Adrenal gland (tissue), 5 donors: ENCODE measurements around the gene TSPAN5.

ENCODE experiments used
- POLR2A ChIP-seq, 2 donors: fragments of 450-650 bp; IDR thresholded peaks; one replicate each; pipeline ENCODE4 v1.6.1; 2017; ENCODE audit warnings: antibody characterized with exemption in 2 of 2, mild to moderate bottlenecking in 2 of 2, moderate library complexity in 1 of 2
- TF ChIP-seq, protein P1 (sequence below), 6 experiments: fragments of 450-650 bp in 4 of 6; fragments of 200-600 bp in 2 of 6; sonication (generic) in 1 of 6; IDR thresholded peaks; 1 replicate in 5 of 6; 2 replicates in 1 of 6; pipeline versions ENCODE4 v1.5.1 to v1.8.0; 2016 to 2021; ENCODE audit warnings: antibody characterized with exemption in 6 of 6, mild to moderate bottlenecking in 2 of 6, moderate library complexity in 1 of 6
- donor health status: DM: no; HTN: no; CAD: no.

DNA sequence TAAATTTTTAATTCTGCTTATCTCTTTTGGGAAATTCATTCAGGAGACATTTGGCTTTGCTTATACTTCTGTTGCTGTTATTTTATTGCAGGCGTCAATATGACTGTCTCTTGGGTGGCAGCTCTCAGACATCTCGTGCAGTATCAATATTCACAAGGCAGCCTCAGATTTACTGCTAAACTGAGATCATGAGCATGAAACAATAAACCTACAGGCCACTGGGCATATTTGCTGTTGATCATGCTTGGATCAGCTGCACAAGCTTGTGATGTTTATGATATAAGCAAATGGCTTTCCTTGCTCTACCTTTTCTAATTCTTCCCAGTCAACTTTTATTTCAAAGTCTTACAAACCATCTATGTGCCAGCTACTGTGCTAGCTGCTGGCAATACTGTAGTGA, 39.2 kb downstream of the TSPAN5 start:
- TF ChIP-seq, protein P1, sequence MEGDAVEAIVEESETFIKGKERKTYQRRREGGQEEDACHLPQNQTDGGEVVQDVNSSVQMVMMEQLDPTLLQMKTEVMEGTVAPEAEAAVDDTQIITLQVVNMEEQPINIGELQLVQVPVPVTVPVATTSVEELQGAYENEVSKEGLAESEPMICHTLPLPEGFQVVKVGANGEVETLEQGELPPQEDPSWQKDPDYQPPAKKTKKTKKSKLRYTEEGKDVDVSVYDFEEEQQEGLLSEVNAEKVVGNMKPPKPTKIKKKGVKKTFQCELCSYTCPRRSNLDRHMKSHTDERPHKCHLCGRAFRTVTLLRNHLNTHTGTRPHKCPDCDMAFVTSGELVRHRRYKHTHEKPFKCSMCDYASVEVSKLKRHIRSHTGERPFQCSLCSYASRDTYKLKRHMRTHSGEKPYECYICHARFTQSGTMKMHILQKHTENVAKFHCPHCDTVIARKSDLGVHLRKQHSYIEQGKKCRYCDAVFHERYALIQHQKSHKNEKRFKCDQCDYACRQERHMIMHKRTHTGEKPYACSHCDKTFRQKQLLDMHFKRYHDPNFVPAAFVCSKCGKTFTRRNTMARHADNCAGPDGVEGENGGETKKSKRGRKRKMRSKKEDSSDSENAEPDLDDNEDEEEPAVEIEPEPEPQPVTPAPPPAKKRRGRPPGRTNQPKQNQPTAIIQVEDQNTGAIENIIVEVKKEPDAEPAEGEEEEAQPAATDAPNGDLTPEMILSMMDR (IDR thresholded peaks at IDR 0.05) = no peak
- TF ChIP-seq POLR2A (IDR thresholded peaks at IDR 0.05) = no peak
